Peyer's patch (tissue), 4 donors: Measurements from ENCODE around the gene GDI2.

Experiments used
- POLR2A ChIP-seq, 2 donors: fragments of 450-650 bp; IDR thresholded peaks; one replicate each; pipeline ENCODE4 v1.5.1; 2017; ENCODE audit warnings: antibody characterized with exemption in 2 of 2, mild to moderate bottlenecking in 2 of 2, moderate library complexity in 2 of 2
- TF ChIP-seq, protein P1 (sequence below), 6 experiments: fragments of 450-650 bp in 4 of 6; fragments of 200-600 bp in 2 of 6; sonication (generic) in 1 of 6; IDR thresholded peaks; one replicate each; pipeline ENCODE4 v1.5.1; 2017 to 2019; ENCODE audit warnings: antibody characterized with exemption in 6 of 6, mild to moderate bottlenecking in 3 of 6, moderate library complexity in 1 of 6

DNA sequence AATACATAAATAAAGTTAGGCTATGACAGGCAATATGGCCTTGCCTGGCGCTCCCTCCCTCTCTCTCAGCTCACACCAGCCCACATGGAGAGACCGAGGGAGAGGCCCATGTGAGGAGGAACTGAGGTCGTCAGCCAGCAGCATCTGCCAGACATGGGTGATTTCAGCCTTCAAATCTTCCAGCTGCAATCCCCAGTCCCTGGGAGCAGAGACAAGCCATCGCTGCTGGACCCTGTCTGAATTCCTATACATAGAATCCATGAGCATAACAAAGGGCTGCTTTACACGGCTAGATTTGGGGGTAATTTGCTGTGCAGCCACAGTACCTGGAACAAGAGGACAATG, 40.9 kb upstream of the GDI2 start:
- no peak for TF ChIP-seq POLR2A (IDR thresholded peaks at IDR 0.05)
- TF ChIP-seq, protein P1, sequence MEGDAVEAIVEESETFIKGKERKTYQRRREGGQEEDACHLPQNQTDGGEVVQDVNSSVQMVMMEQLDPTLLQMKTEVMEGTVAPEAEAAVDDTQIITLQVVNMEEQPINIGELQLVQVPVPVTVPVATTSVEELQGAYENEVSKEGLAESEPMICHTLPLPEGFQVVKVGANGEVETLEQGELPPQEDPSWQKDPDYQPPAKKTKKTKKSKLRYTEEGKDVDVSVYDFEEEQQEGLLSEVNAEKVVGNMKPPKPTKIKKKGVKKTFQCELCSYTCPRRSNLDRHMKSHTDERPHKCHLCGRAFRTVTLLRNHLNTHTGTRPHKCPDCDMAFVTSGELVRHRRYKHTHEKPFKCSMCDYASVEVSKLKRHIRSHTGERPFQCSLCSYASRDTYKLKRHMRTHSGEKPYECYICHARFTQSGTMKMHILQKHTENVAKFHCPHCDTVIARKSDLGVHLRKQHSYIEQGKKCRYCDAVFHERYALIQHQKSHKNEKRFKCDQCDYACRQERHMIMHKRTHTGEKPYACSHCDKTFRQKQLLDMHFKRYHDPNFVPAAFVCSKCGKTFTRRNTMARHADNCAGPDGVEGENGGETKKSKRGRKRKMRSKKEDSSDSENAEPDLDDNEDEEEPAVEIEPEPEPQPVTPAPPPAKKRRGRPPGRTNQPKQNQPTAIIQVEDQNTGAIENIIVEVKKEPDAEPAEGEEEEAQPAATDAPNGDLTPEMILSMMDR (IDR thresholded peaks at IDR 0.05) = no peak
